GM12891 (cell line): ENCODE data around the gene MED23.

Experiments used
- POLR2A ChIP-seq: IDR thresholded peaks from 2 replicates; pipeline ENCODE4 v1.6.1; 2011; ENCODE audit warnings: low read depth, low read length, control low read depth
- POLR2AphosphoS5 ChIP-seq: IDR thresholded peaks from 2 replicates; pipeline ENCODE4 v1.6.1; 2011; ENCODE audit warnings: low read depth, low read length, control low read depth
- SPI1 ChIP-seq: IDR thresholded peaks from 2 replicates; pipeline ENCODE4 v1.6.1; 2011; ENCODE audit warnings: low read depth, low read length, control low read depth
- TAF1 ChIP-seq: IDR thresholded peaks from 2 replicates; pipeline ENCODE4 v1.6.1; 2011; ENCODE audit warnings: low read depth, low read length, control low read depth

- no peak for TF ChIP-seq POLR2AphosphoS5
- TF ChIP-seq POLR2A = no peak
- TF ChIP-seq TAF1 = no peak
- TF ChIP-seq SPI1 = no peak
Observed at GRCh38 chr6:131587909-131588308, 40.1 kb downstream of the MED23 start.
